Erythroblast (primary cell): ENCODE data around the gene SMIM10L2A.

Experiments
- GATA1 ChIP-seq: IDR thresholded peaks from 2 replicates; pipeline ENCODE4 v1.6.1; 2011; ENCODE audit warnings: low read depth, mild to moderate bottlenecking, control low read depth, low read length, moderate library complexity
- POLR2A ChIP-seq: IDR thresholded peaks from 2 replicates; pipeline ENCODE4 v1.6.1; 2011; ENCODE audit warnings: mild to moderate bottlenecking, low read length

- no peak for TF ChIP-seq POLR2A
- TF ChIP-seq GATA1 = no peak
These were observed 15.5 kb downstream of the SMIM10L2A start for GRCh38 chrX:135436966-135437866.
